Nucleus accumbens (tissue), 56 donors: ENCODE measurements around the gene PRMT5.

ENCODE experiments used
- DNase-seq, 56 donors: peaks; one replicate each; lab custom pipeline; 2025; lab: John Stamatoyannopoulos, UW

Gene PRMT5

GRCh38 chr14:22900081-22900799 lies 28.9 kb downstream of the PRMT5 start:
- peak in 21 of 56 donors; percentile 7 to 62 (median 34) for DNase-seq

GRCh38 chr14:22898302-22899090 lies 30.7 kb downstream of the PRMT5 start:
- peak in 2 of 56 donors; percentile 4 to 24 for DNase-seq

GRCh38 chr14:22897357-22897756 lies 31.8 kb downstream of the PRMT5 start:
- DNase-seq = no peak

- DNase-seq = peak in 15 of 56 donors; percentile 8 to 56 (median 31)
Measured at GRCh38 chr14:22896760-22897159, 32.4 kb downstream of the PRMT5 start.

GRCh38 chr14:22896356-22896755 lies 32.8 kb downstream of the PRMT5 start:
- DNase-seq = peak in 1 of 56 donors; percentile 52

- DNase-seq = no peak
Measured at GRCh38 chr14:22895402-22895801, 33.8 kb downstream of the PRMT5 start.

- DNase-seq = no peak
Measured at GRCh38 chr14:22893706-22894105, 35.5 kb downstream of the PRMT5 start.

GRCh38 chr14:22892488-22892887 lies 36.7 kb downstream of the PRMT5 start:
- DNase-seq = no peak

- no peak for DNase-seq
Measured at GRCh38 chr14:22890416-22890815, 38.8 kb downstream of the PRMT5 start.

GRCh38 chr14:22888662-22889061 lies 40.5 kb downstream of the PRMT5 start:
- DNase-seq = no peak

GRCh38 chr14:22887990-22888378 lies 41.2 kb downstream of the PRMT5 start:
- DNase-seq = peak in 37 of 56 donors; percentile 7 to 80 (median 38)

GRCh38 chr14:22887260-22887989 lies 41.8 kb downstream of the PRMT5 start:
- DNase-seq = peak in 4 of 56 donors; percentile 12 to 28 (median 23)

- peak in 25 of 56 donors; percentile 9 to 62 (median 23) for DNase-seq
Measured at GRCh38 chr14:22886500-22887259, 42.5 kb downstream of the PRMT5 start.

- DNase-seq = no peak
Measured at GRCh38 chr14:22885975-22886374, 43.2 kb downstream of the PRMT5 start.

GRCh38 chr14:22884738-22885523 lies 44.2 kb downstream of the PRMT5 start:
- no peak for DNase-seq

GRCh38 chr14:22884076-22884737 lies 45.0 kb downstream of the PRMT5 start:
- no peak for DNase-seq

GRCh38 chr14:22883173-22883976 lies 45.8 kb downstream of the PRMT5 start, which contains the start of gene REM2:
Gene REM2, plus strand, starts transcription at chr14:22883222. Its CDS starts 66 bp downstream, at chr14:22883288.
- peak in 10 of 56 donors; percentile 15 to 52 (median 30) for DNase-seq
